Endodermal cell (in vitro differentiated cells): ENCODE data around the gene PRXL2B. TPM values are rescaled to one million over a fixed set of nuclear protein-coding genes. Genes with fewer than 3 reads are reported as not detected.

Experiments used
- DNase-seq: peaks from one replicate; pipeline ENCODE4 v3.0.0-alpha.2; 2017
- H3K27ac ChIP-seq: 2 replicates; pipeline ENCODE4 v1.5.1; 2013; ENCODE audit warnings: mild to moderate bottlenecking, low read depth, low read length, moderate library complexity
- H3K27me3 ChIP-seq: 2 replicates; pipeline ENCODE4 v1.6.1; 2013; ENCODE audit warnings: mild to moderate bottlenecking, low read length, moderate library complexity; ENCODE audit not compliant: insufficient read depth, control insufficient read depth, poor library complexity, severe bottlenecking
- H3K36me3 ChIP-seq: 2 replicates; pipeline ENCODE4 v1.7.0; 2013; ENCODE audit warnings: mild to moderate bottlenecking, low read length, moderate library complexity; ENCODE audit not compliant: control insufficient read depth, insufficient read depth
- H3K4me1 ChIP-seq: one replicate; pipeline ENCODE4 v1.7.0; 2013; ENCODE audit warnings: low read length; ENCODE audit not compliant: control insufficient read depth, insufficient read depth
- H3K4me3 ChIP-seq: 2 replicates; pipeline ENCODE4 v1.5.1; 2013; ENCODE audit warnings: mild to moderate bottlenecking, low read length, moderate library complexity
- H3K9ac ChIP-seq: 2 replicates; pipeline ENCODE4 v1.6.1; 2013; ENCODE audit warnings: mild to moderate bottlenecking, low read length, moderate library complexity; ENCODE audit not compliant: poor library complexity, severe bottlenecking; ENCODE audit errors: extremely low read depth
- H3K9me3 ChIP-seq: 2 replicates; pipeline ENCODE4 v1.6.1; 2013; ENCODE audit warnings: mild to moderate bottlenecking, low read length, moderate library complexity; ENCODE audit not compliant: control insufficient read depth
- H3K27ac Mint-ChIP-seq: 2 replicates; pipeline ENCODE4 v1.8.0; 2020; ENCODE audit warnings: mixed read lengths
- H3K27me3 Mint-ChIP-seq: 2 replicates; pipeline ENCODE4 v1.8.0; 2021; ENCODE audit warnings: mild to moderate bottlenecking, mixed read lengths; ENCODE audit not compliant: insufficient read depth
- H3K36me3 Mint-ChIP-seq: 2 replicates; pipeline ENCODE4 v1.8.0; 2020; ENCODE audit warnings: low read depth, mixed read lengths
- H3K4me1 Mint-ChIP-seq: 2 replicates; pipeline ENCODE4 v1.8.0; 2020; ENCODE audit warnings: mixed read lengths
- H3K4me3 Mint-ChIP-seq: 2 replicates; pipeline ENCODE4 v1.8.0; 2020; ENCODE audit warnings: mild to moderate bottlenecking, moderate library complexity, mixed read lengths
- H3K9me3 Mint-ChIP-seq: 2 replicates; pipeline ENCODE4 v1.8.0; 2020; ENCODE audit warnings: mild to moderate bottlenecking, mixed read lengths
- WGBS, 2 experiments: methylation state at CpG; one replicate each; pipeline versions ENCODE4 v1.1.5 to v1.1.7; 2013; ENCODE audit warnings: missing lambda C conversion rate in 2 of 2, mixed read lengths in 1 of 2; ENCODE audit not compliant: insufficient coverage in 1 of 2, insufficient read length in 1 of 2; 5-methylcytosine and 5-hydroxymethylcytosine counted together
- total RNA-seq, 2 donors: library from RNA; stranded (reverse); fragmentation: NEBNext Ultra II Directional in 1 of 2; extraction: Animal tissue kit (Norgen Biotek cat#: 25700) in 1 of 2; gene quantifications; 2 replicates in 1 of 2; 3 replicates in 1 of 2; pipeline ENCODE4 v1.2.1, GENCODE V29; 2021
- TF ChIP-seq, protein P1 (sequence below): fragments of 200-600 bp; sonication (generic); conservative IDR thresholded peaks from 2 replicates; pipeline ENCODE4 v1.5.0; 2021; ENCODE audit warnings: antibody characterized with exemption, mild to moderate bottlenecking

Gene PRXL2B
- total RNA-seq, 2 donors from 2014 or later: 33.4 to 34.4 TPM

DNA sequence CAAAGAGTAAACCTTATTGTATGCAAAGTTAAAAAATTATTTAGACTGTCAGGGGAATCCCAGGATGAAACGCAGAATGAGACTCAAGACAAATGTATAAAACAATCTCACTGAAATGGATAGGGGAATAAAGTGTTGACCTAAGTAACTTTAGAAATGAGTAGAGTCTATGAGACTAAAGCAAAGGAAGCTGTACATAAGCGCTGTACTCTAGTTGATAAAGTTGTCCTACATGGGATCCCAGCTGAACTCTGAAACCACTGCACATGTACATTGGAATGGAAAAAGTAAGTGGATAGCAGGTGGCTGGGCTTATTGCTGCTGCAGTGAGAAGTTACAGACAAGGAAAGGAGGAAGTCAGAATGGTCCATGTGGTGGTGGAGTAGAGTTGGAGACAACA is 27.6 kb downstream of the PRXL2B start:
- no peaks in the 10 kb centered on the region for H3K4me1 Mint-ChIP-seq
- no peak overlapping the region for H3K4me3 Mint-ChIP-seq
- H3K27ac ChIP-seq: no peak overlapping the region
- no peak overlapping the region for H3K9ac ChIP-seq
- DNase-seq: no peak
- peaks cover 6% of the 10 kb centered on the region for H3K9me3 ChIP-seq
- H3K27me3 Mint-ChIP-seq: peaks cover 31% of the 10 kb centered on the region
- TF ChIP-seq, protein P1, sequence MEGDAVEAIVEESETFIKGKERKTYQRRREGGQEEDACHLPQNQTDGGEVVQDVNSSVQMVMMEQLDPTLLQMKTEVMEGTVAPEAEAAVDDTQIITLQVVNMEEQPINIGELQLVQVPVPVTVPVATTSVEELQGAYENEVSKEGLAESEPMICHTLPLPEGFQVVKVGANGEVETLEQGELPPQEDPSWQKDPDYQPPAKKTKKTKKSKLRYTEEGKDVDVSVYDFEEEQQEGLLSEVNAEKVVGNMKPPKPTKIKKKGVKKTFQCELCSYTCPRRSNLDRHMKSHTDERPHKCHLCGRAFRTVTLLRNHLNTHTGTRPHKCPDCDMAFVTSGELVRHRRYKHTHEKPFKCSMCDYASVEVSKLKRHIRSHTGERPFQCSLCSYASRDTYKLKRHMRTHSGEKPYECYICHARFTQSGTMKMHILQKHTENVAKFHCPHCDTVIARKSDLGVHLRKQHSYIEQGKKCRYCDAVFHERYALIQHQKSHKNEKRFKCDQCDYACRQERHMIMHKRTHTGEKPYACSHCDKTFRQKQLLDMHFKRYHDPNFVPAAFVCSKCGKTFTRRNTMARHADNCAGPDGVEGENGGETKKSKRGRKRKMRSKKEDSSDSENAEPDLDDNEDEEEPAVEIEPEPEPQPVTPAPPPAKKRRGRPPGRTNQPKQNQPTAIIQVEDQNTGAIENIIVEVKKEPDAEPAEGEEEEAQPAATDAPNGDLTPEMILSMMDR: no peak
- 90 to 91% methylated on average over 2 of the region's 2 CpGs for WGBS, 2 experiments
- peaks cover 47% of the 10 kb centered on the region for H3K9me3 Mint-ChIP-seq
- no peaks in the 10 kb centered on the region for H3K4me1 ChIP-seq
- no peaks in the 10 kb centered on the region for H3K36me3 ChIP-seq
- no peaks in the 10 kb centered on the region for H3K27me3 ChIP-seq
- H3K36me3 Mint-ChIP-seq: no peaks in the 10 kb centered on the region
- H3K27ac Mint-ChIP-seq: no peak overlapping the region
- H3K4me3 ChIP-seq: no peak overlapping the region

DNA sequence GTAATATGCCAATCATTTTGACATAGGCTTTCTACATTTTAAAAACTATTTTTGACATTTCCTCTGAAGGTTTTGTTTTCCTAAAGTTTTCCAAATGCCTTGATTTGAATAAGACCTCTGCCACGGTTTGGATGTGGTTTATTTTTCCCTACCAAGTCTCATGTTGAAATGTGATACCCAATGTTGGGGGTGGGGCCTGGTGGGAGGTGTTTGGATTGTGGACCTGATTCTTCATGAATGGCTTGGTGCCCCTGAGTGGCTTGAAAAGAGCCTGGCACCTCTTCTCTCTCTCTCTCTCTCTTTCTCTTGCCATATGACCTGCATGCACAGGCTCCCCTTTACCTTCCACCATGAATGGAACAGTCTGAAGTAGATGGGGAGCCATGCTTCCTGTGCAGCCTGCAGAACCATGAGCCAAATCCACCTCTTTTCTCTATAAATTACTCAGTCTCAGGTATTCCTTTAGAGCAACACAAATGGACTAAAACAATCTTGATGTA is 31.4 kb downstream of the PRXL2B start:
- H3K36me3 ChIP-seq: no peaks in the 10 kb centered on the region
- Mint-ChIP-seq H3K9me3 (peaks cover 78% of the 10 kb centered on the region), H3K4me1 (no peaks in the 10 kb centered on the region), H3K36me3 (no peaks in the 10 kb centered on the region), H3K27me3 (peaks cover 31% of the 10 kb centered on the region), H3K27ac (no peak overlapping the region), H3K4me3 (no peak overlapping the region)
- TF ChIP-seq, protein P1: no peak
- no peak for DNase-seq
- no peak overlapping the region for H3K4me3 ChIP-seq
- no peaks in the 10 kb centered on the region for H3K4me1 ChIP-seq
- H3K9ac ChIP-seq: no peak overlapping the region
- peaks cover 28% of the 10 kb centered on the region for H3K9me3 ChIP-seq
- WGBS, 2 experiments: 44% methylated on average over 1 of the region's 1 CpG; no CpG with 5 or more reads in 1 of the 2 experiments
- H3K27me3 ChIP-seq: no peaks in the 10 kb centered on the region
- H3K27ac ChIP-seq: no peak overlapping the region

DNA sequence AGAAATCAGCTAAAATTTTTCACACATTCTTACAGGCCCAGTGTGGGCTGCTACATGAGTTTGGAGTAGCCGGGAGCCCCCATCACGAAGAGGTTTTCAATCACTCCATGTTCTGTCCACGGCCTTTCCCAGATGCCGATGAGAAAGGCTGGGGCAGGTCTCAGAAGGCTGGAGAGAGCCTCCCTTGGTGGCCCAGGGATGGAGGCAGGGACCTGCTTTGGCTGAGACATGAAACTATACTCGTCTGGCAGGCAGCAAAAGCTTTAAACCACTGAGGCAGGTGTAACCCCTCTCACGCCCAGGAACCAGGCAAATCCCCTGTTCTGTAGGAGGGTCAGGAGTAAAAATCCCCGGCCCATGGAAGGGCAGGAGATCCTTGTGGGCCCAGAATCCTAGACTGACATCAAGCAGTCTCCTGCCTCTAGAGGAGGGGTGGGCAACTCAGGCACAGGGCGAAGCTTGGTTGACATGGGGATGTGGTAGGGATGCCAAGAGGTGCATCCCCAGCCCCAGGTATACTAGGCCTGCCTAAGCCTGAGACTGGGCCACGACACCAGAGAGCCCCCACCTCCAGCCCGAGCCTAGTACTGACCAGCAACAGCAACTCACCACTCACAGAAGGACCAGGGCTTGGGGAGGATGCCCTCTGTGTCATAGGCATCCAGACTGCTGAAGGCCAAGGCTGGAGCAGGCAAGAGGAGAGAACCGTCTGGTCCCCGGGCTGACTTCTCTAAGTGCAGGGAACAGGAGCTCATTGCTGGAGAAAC is 37.2 kb downstream of the PRXL2B start:
- Histone ChIP-seq H3K9ac (no peak overlapping the region), H3K27me3 (peaks cover 29% of the 10 kb centered on the region), H3K4me3 (no peak overlapping the region), H3K36me3 (no peaks in the 10 kb centered on the region), H3K27ac (no peak overlapping the region), H3K4me1 (no peaks in the 10 kb centered on the region), H3K9me3 (peaks cover 21% of the 10 kb centered on the region)
- peak; percentile 14 for DNase-seq
- Mint-ChIP-seq H3K27ac (no peak overlapping the region), H3K9me3 (peaks cover 36% of the 10 kb centered on the region), H3K4me1 (no peaks in the 10 kb centered on the region), H3K4me3 (no peak overlapping the region), H3K27me3 (peaks cover 58% of the 10 kb centered on the region), H3K36me3 (no peaks in the 10 kb centered on the region)
- WGBS, 2 experiments: 84 to 86% methylated on average over 8 to 12 of the region's 12 CpGs
- TF ChIP-seq, protein P1: no peak
